HAP-1 (cell line): ENCODE results near the gene POM121L12.

Experiments used
- DNase-seq, 2 experiments: peaks; one replicate each; pipeline ENCODE4 v3.0.0-alpha.2; 2016 to 2020; ENCODE audit warnings: low spot score in 2 of 2
- H3K27me3 ChIP-seq: fragments of 250-450 bp; sonication (Bioruptor Pico); 2 replicates; pipeline ENCODE4 v1.5.1; 2020; ENCODE audit warnings: low read depth, mild to moderate bottlenecking, moderate library complexity
- H3K36me3 ChIP-seq: fragments of 250-450 bp; sonication (Bioruptor Pico); replicated peaks from 2 replicates; pipeline ENCODE4 v1.5.1; 2020; ENCODE audit warnings: mild to moderate bottlenecking
- H3K4me1 ChIP-seq: fragments of 250-450 bp; sonication (Bioruptor Pico); 2 replicates; pipeline ENCODE4 v1.5.1; 2020; ENCODE audit warnings: mild to moderate bottlenecking
- H3K4me3 ChIP-seq: fragments of 250-450 bp; sonication (Bioruptor Pico); 2 replicates; pipeline ENCODE4 v1.5.1; 2020; ENCODE audit warnings: mild to moderate bottlenecking, moderate library complexity
- H3K9me3 ChIP-seq: fragments of 250-450 bp; sonication (Bioruptor Pico); 2 replicates; pipeline ENCODE4 v1.5.1; 2020; ENCODE audit warnings: mild to moderate bottlenecking, moderate library complexity
- in situ Hi-C: fragments of 300-500 bp; cut with MboI; formaldehyde crosslinking; loops from 3 replicates; pipeline ENCODE4 v1.14.3; 2020; ENCODE audit warnings: low sequenced_read_pairs, inconsistent platforms, mixed read lengths

The POM121L12 gene

GRCh38 chr7:53035499-53036412 is at the start of gene POM121L12:
POM121L12 (plus strand) TSS chr7:53035633; CDS start chr7:53035672, 39 bp downstream.
- H3K27me3 ChIP-seq = 0 out of 2 replicates have a peak, but pooled peaks cover 2% of the 10 kb centered on the region
- no peak for DNase-seq
- no peaks in the 10 kb centered on the region for H3K9me3 ChIP-seq
- no peaks in the 10 kb centered on the region for H3K4me1 ChIP-seq
- no peak within 1 kb of the TSS for H3K4me3 ChIP-seq
- in situ Hi-C loops = no loop called here
- no peaks in the 10 kb centered on the region for H3K36me3 ChIP-seq

DNA sequence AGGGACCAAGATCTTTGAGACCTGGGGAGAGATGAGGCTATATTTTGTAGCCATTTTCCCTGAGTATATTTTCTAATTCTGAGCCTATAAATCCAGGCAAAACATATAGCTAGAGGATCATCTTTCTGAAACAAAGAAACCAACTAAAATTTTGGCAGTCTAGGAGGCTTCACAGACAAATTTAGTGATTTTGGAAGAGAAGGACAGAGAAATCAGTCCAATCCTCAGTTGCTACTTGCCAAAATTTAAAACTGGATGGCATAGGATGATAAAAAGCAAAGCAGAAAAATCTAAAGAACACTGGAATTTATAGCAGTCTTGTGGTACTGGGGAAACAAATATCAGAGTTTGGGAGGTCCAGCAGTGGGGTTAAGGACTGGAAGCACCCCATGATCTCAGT is 43.4 kb upstream of the POM121L12 start:
- in situ Hi-C loops = no loop called here
- Histone ChIP-seq H3K4me3 (no peak overlapping the region), H3K36me3 (no peaks in the 10 kb centered on the region), H3K4me1 (no peaks in the 10 kb centered on the region), H3K9me3 (0 out of 2 replicates have a peak, but pooled peaks cover 2% of the 10 kb centered on the region), H3K27me3 (no peaks in the 10 kb centered on the region)
- no peak for DNase-seq

- H3K9me3 ChIP-seq = no peaks in the 10 kb centered on the region
- H3K4me3 ChIP-seq = no peak overlapping the region
- no peak for DNase-seq
- no peaks in the 10 kb centered on the region for H3K4me1 ChIP-seq
- H3K36me3 ChIP-seq = no peaks in the 10 kb centered on the region
- in situ Hi-C loops = no loop called here
- no peaks in the 10 kb centered on the region for H3K27me3 ChIP-seq
These were observed 42.8 kb upstream of the POM121L12 start for GRCh38 chr7:52992479-52993162.

GRCh38 chr7:52995676-52996075 is 39.8 kb upstream of the POM121L12 start:
- no peak for DNase-seq
- no peaks in the 10 kb centered on the region for H3K36me3 ChIP-seq
- no peaks in the 10 kb centered on the region for H3K27me3 ChIP-seq
- H3K4me3 ChIP-seq = no peak overlapping the region
- H3K9me3 ChIP-seq = no peaks in the 10 kb centered on the region
- in situ Hi-C loops = no loop called here
- no peaks in the 10 kb centered on the region for H3K4me1 ChIP-seq

GRCh38 chr7:53001221-53001620 is 34.2 kb upstream of the POM121L12 start:
- in situ Hi-C loops = no loop called here
- Histone ChIP-seq H3K4me1 (no peaks in the 10 kb centered on the region), H3K27me3 (no peaks in the 10 kb centered on the region), H3K9me3 (no peaks in the 10 kb centered on the region), H3K36me3 (no peaks in the 10 kb centered on the region), H3K4me3 (no peak overlapping the region)
- no peak for DNase-seq

DNA sequence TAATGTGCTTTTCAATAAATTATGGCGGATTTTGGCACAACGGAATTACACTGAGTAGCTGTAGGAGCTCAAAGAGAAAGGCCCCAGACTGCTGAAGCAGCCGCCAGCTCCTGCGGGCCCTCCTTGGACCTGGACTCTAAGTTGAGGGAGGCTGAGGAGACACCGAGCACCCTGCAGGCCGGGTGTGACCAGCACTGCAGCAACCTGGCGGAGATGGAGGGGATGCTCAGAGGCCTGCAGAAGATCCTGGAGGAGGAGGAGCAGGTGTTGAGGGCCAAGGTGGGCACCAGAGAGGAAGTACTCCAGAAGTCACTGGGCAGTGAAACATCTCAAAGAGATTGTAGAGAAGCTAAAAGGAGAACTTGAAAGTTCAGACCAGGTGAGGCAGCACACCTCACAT is 33.0 kb upstream of the POM121L12 start:
- no peaks in the 10 kb centered on the region for H3K4me1 ChIP-seq

GRCh38 chr7:53003653-53004445 is 31.6 kb upstream of the POM121L12 start:
- in situ Hi-C loops = no loop called here
- Histone ChIP-seq H3K9me3 (no peaks in the 10 kb centered on the region), H3K4me3 (no peak overlapping the region), H3K27me3 (no peaks in the 10 kb centered on the region), H3K36me3 (no peaks in the 10 kb centered on the region), H3K4me1 (no peaks in the 10 kb centered on the region)
- no peak for DNase-seq

More for the DNA sequence above, 33.0 kb upstream of the POM121L12 start:
- Histone ChIP-seq H3K9me3 (no peaks in the 10 kb centered on the region), H3K27me3 (no peaks in the 10 kb centered on the region), H3K4me3 (no peak overlapping the region), H3K36me3 (no peaks in the 10 kb centered on the region)
- DNase-seq = no peak
- in situ Hi-C loops = no loop called here

- no peaks in the 10 kb centered on the region for H3K9me3 ChIP-seq
- no peaks in the 10 kb centered on the region for H3K36me3 ChIP-seq
- in situ Hi-C loops = no loop called here
- H3K27me3 ChIP-seq = no peaks in the 10 kb centered on the region
- no peak overlapping the region for H3K4me3 ChIP-seq
- no peak for DNase-seq
- no peaks in the 10 kb centered on the region for H3K4me1 ChIP-seq
These were observed 21.5 kb upstream of the POM121L12 start for GRCh38 chr7:53013925-53014324.

GRCh38 chr7:53015463-53015862 is 20.0 kb upstream of the POM121L12 start:
- Histone ChIP-seq H3K9me3 (no peaks in the 10 kb centered on the region), H3K4me3 (no peak overlapping the region), H3K4me1 (no peaks in the 10 kb centered on the region), H3K27me3 (no peaks in the 10 kb centered on the region), H3K36me3 (no peaks in the 10 kb centered on the region)
- in situ Hi-C loops = no loop called here
- no peak for DNase-seq

DNA sequence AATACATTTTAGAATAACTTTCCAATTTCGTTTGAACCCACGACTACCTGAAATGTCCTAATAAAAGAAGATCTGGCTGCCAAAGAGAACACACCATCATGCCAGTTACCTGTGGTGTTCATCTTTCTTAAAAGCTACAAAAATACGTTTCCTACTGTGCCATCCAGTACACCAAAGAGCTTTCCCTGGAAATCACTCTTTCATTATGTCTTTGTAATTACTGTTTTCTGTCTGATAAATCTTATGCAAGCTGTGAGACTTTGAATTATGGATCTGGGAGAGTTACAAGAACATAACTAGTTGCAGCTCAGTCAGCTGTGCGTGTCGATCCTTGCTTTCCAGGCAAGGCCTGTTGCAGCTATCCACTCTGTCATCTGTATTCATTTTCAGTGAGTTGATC is 12.5 kb upstream of the POM121L12 start:
- no peaks in the 10 kb centered on the region for H3K4me1 ChIP-seq
- in situ Hi-C loops = no loop called here
- no peak for DNase-seq
- no peaks in the 10 kb centered on the region for H3K36me3 ChIP-seq
- H3K9me3 ChIP-seq = no peaks in the 10 kb centered on the region
- no peak overlapping the region for H3K4me3 ChIP-seq
- no peaks in the 10 kb centered on the region for H3K27me3 ChIP-seq

- in situ Hi-C loops = no loop called here
These were observed 13.2 kb downstream of the POM121L12 start for GRCh38 chr7:53048638-53049037.

DNA sequence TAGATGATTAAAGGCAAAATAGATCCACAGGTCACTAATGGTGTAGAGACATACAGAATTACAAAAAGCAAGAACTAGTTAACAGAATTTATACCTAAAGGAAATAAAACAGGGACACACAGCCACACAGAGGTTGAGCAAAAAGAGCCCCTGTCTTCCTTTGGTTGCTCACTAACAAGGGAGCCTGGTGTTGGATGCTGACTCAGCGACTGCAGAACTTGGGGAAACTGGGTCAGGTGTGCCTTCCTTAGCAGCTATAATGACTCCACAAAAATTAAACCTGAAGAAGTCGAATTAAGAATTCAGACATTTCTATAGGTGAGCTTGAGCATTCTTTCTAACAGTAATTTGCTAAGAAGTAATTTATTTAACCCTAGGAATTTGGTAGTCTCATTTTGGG is 15.0 kb downstream of the POM121L12 start:
- H3K4me1 ChIP-seq = no peaks in the 10 kb centered on the region
- no peaks in the 10 kb centered on the region for H3K9me3 ChIP-seq
- H3K27me3 ChIP-seq = no peaks in the 10 kb centered on the region
- no peak overlapping the region for H3K4me3 ChIP-seq
- no peaks in the 10 kb centered on the region for H3K36me3 ChIP-seq
- no peak for DNase-seq
- in situ Hi-C loops = no loop called here

More at GRCh38 chr7:53048638-53049037, 13.2 kb downstream of the POM121L12 start:
- H3K36me3 ChIP-seq = no peaks in the 10 kb centered on the region
- no peak overlapping the region for H3K4me3 ChIP-seq
- H3K27me3 ChIP-seq = no peaks in the 10 kb centered on the region
- no peaks in the 10 kb centered on the region for H3K9me3 ChIP-seq
- no peak for DNase-seq
- H3K4me1 ChIP-seq = no peaks in the 10 kb centered on the region

- Histone ChIP-seq H3K4me1 (no peaks in the 10 kb centered on the region), H3K27me3 (no peaks in the 10 kb centered on the region), H3K9me3 (no peaks in the 10 kb centered on the region), H3K36me3 (no peaks in the 10 kb centered on the region), H3K4me3 (no peak overlapping the region)
- DNase-seq = no peak
- in situ Hi-C loops = no loop called here
These were observed 24.2 kb downstream of the POM121L12 start for GRCh38 chr7:53059591-53059990.
